B cell (primary cell): ENCODE results near the gene MGA. TPM values are rescaled to one million over a fixed set of nuclear protein-coding genes. Genes with fewer than 3 reads are reported as not detected.

ENCODE experiments used
- ATAC-seq: fragments of 200-7000 bp; cut with Tn5 transposase; one replicate; pipeline ENCODE4 v1.10.0; 2021; ENCODE audit warnings: low read depth, mild to moderate bottlenecking, moderate number of reproducible peaks, moderate library complexity
- CTCF ChIA-PET: fragments of 350-600 bp; sonication (Branson Sonifier 250); formaldehyde crosslinking; loops from one replicate; lab custom pipeline; 2021; ENCODE audit warnings: antibody characterized with exemption, inconsistent platforms; lab: Charles Lee
- POLR2A ChIA-PET: fragments of 350-600 bp; sonication (Branson Sonifier 250); formaldehyde crosslinking; loops from one replicate; lab custom pipeline; 2021; ENCODE audit warnings: antibody characterized with exemption; lab: Charles Lee
- DNase-seq: peaks from one replicate; pipeline ENCODE4 v3.0.0; 2013
- H2AFZ ChIP-seq: 2 replicates; pipeline ENCODE4 v1.6.1; 2012; ENCODE audit warnings: mild to moderate bottlenecking, low read depth, low read length; ENCODE audit not compliant: insufficient read depth, poor library complexity, severe bottlenecking
- H3K27ac ChIP-seq, 2 donors: 1 replicate in 1 of 2; 2 replicates in 1 of 2; pipeline ENCODE4 v1.5.1; 2012 to 2013; ENCODE audit warnings: low read length in 2 of 2, mild to moderate bottlenecking in 2 of 2, moderate library complexity in 1 of 2
- H3K27me3 ChIP-seq, 4 experiments: fragments of 200-600 bp in 1 of 4; sonication (generic) in 1 of 4; replicated peaks in 1 of 4; 1 replicate in 2 of 4; 2 replicates in 2 of 4; pipeline versions ENCODE4 v1.6.1 to v1.7.0; 2013 to 2016; ENCODE audit warnings: low read length in 3 of 4, mild to moderate bottlenecking in 2 of 4, mixed read lengths in 1 of 4, moderate library complexity in 1 of 4; ENCODE audit not compliant: insufficient read depth in 4 of 4, control insufficient read depth in 3 of 4; ENCODE audit errors: control extremely low read depth in 1 of 4
- H3K36me3 ChIP-seq, 2 experiments: replicated peaks in 1 of 2; 1 replicate in 1 of 2; 2 replicates in 1 of 2; pipeline versions ENCODE4 v1.6.1 to v1.7.1; 2013; ENCODE audit warnings: low read length in 1 of 2; ENCODE audit not compliant: insufficient read depth in 2 of 2, control insufficient read depth in 1 of 2; ENCODE audit errors: control extremely low read depth in 1 of 2, extremely low read depth in 1 of 2
- H3K4me1 ChIP-seq, 2 donors: fragments of 200-600 bp in 1 of 2; sonication (generic) in 1 of 2; 1 replicate in 1 of 2; 2 replicates in 1 of 2; pipeline versions ENCODE4 v1.5.1 to v1.6.1; 2013 to 2017; ENCODE audit warnings: low read length in 2 of 2; ENCODE audit not compliant: control insufficient read depth in 2 of 2, insufficient read depth in 2 of 2
- H3K4me2 ChIP-seq: replicated peaks from 2 replicates; pipeline ENCODE3; 2012; ENCODE audit warnings: mild to moderate bottlenecking, low read depth, low read length; ENCODE audit not compliant: poor library complexity, severe bottlenecking
- H3K4me3 ChIP-seq, 5 experiments: fragments of 200-600 bp in 1 of 5; sonication (generic) in 1 of 5; 1 replicate in 3 of 5; 2 replicates in 2 of 5; pipeline versions ENCODE4 v1.5.1 to v1.7.0; 2011 to 2016; ENCODE audit warnings: low read length in 4 of 5, mild to moderate bottlenecking in 4 of 5, low read depth in 2 of 5, control low read depth in 1 of 5, moderate library complexity in 1 of 5; ENCODE audit not compliant: insufficient read depth in 1 of 5; ENCODE audit errors: control extremely low read depth in 1 of 5, extremely low read depth in 1 of 5
- H3K79me2 ChIP-seq: fragments of 200-600 bp; sonication (generic); one replicate; pipeline ENCODE4 v1.6.0; 2016; ENCODE audit warnings: low read length; ENCODE audit not compliant: control insufficient read depth, insufficient read depth
- H3K9ac ChIP-seq: fragments of 200-600 bp; sonication (generic); 2 replicates; pipeline ENCODE4 v1.6.1; 2017; ENCODE audit warnings: mild to moderate bottlenecking, low read length, moderate library complexity
- H3K9me3 ChIP-seq, 3 donors: one replicate each; pipeline versions ENCODE4 v1.6.1 to v1.7.1; 2013; ENCODE audit warnings: low read length in 2 of 3; ENCODE audit not compliant: control insufficient read depth in 2 of 3, insufficient read depth in 1 of 3; ENCODE audit errors: control extremely low read depth in 1 of 3
- H4K20me1 ChIP-seq: 2 replicates; pipeline ENCODE4 v1.6.0; 2012; ENCODE audit warnings: mild to moderate bottlenecking, low read length; ENCODE audit not compliant: insufficient read depth, control insufficient read depth, poor library complexity, severe bottlenecking
- H3K27ac Mint-ChIP-seq: one replicate; pipeline ENCODE4 v1.8.0; 2021; ENCODE audit warnings: mixed read lengths
- H3K27me3 Mint-ChIP-seq: one replicate; pipeline ENCODE4 v1.8.0; 2021; ENCODE audit warnings: mixed read lengths
- H3K4me1 Mint-ChIP-seq: one replicate; pipeline ENCODE4 v1.8.0; 2021; ENCODE audit warnings: mixed read lengths
- H3K4me3 Mint-ChIP-seq: one replicate; pipeline ENCODE4 v1.8.0; 2021; ENCODE audit warnings: mixed read lengths
- H3K9me3 Mint-ChIP-seq: one replicate; pipeline ENCODE4 v1.8.0; 2022; ENCODE audit warnings: mixed read lengths; ENCODE audit not compliant: insufficient read depth
- CTCF ChIP-seq: fragments of 200-600 bp; IDR thresholded peaks from one replicate; pipeline ENCODE4 v1.8.0; 2022; ENCODE audit warnings: antibody characterized with exemption, mild to moderate bottlenecking
- EZH2 ChIP-seq: IDR thresholded peaks from 2 replicates; pipeline ENCODE4 v1.6.1; 2012; ENCODE audit warnings: borderline replicate concordance, low read depth, mild to moderate bottlenecking, moderate library complexity, low read length; ENCODE audit not compliant: insufficient read depth, poor library complexity, severe bottlenecking
- WGBS: methylation state at CpG from one replicate; pipeline ENCODE4 v1.1.5; 2013; ENCODE audit warnings: missing lambda C conversion rate; ENCODE audit not compliant: insufficient coverage; 5-methylcytosine and 5-hydroxymethylcytosine counted together
- intact Hi-C: fragments of 100-400 bp; cut with micrococcal nuclease; formaldehyde crosslinking; loops from one replicate; pipeline ENCODE4 v1.10.0; 2022
- polyA plus RNA-seq: library from polyadenylated mRNA; depleted of rRNA; stranded (reverse); fragments of >200 nt; gene quantifications from 2 replicates; pipeline ENCODE4 v1.2.3, GENCODE V29; 2012
- total RNA-seq, 2 donors: library from RNA; stranded (reverse); fragments of 120-200 nt in 1 of 2; gene quantifications; 1 replicate in 1 of 2; 2 replicates in 1 of 2; pipeline versions ENCODE4 v1.2.3 to v1.2.4, GENCODE V29; 2013 to 2022

MGA gene
- total and polyA plus RNA-seq, 2 donors (not counting 1 experiment from before 2014, with no cell fraction given) = 5.4 to 79.7 TPM

GRCh38 chr15:41658689-41659088 lies 1.5 kb upstream of the MGA start:
- Histone ChIP-seq H3K4me2 (no peak overlapping the region), H3K79me2 (peaks cover 29% of the 10 kb centered on the region), H4K20me1 (no peaks in the 10 kb centered on the region), H3K27me3 (no peaks in the 10 kb centered on the region), H3K9me3 (peaks cover 0 to 13% (median 0%) of the 10 kb centered on the region in 3 donors), H3K9ac (no peak overlapping the region), H3K4me3 (no peak overlapping the region), H3K36me3 (no peaks in the 10 kb centered on the region), H2AFZ (no peak overlapping the region), H3K27ac (no peak overlapping the region), H3K4me1 (peaks cover 26 to 28% of the 10 kb centered on the region in 2 donors)
- H3K9me3 Mint-ChIP-seq = no peaks in the 10 kb centered on the region
- ATAC-seq (no peak), DNase-seq (no peak)
- ChIA-PET CTCF (no interaction called here), POLR2A (no interaction called here)
- no peaks in the 10 kb centered on the region for H3K27me3 Mint-ChIP-seq
- H3K4me1 Mint-ChIP-seq = peaks cover 33% of the 10 kb centered on the region
- no peak overlapping the region for H3K27ac Mint-ChIP-seq
- TF ChIP-seq EZH2 (no peak), CTCF (no peak)
- intact Hi-C loops = no loop called here
- WGBS = no CpG with 5 or more reads among the region's 1 CpG
- no peak overlapping the region for H3K4me3 Mint-ChIP-seq

- no CpG with 5 or more reads among the region's 2 CpGs for WGBS
- Mint-ChIP-seq H3K27ac (no peak overlapping the region), H3K27me3 (no peaks in the 10 kb centered on the region), H3K4me3 (peak overlapping the region; percentile 89), H3K4me1 (peaks cover 36% of the 10 kb centered on the region), H3K9me3 (no peaks in the 10 kb centered on the region)
- ChIA-PET CTCF (interaction anchor here (2.1 kb wide), 1 partner anchor 114 kb away, joined by 10 read pairs; the partner anchor contains the start of gene MAPKBP1), POLR2A (interaction anchor here (2.2 kb wide), 1 partner anchor 115 kb away, joined by 7 read pairs; the partner anchor contains the start of gene MAPKBP1)
- Histone ChIP-seq H3K36me3 (no peaks in the 10 kb centered on the region), H3K9ac (no peak overlapping the region), H3K4me1 (peaks cover 26 to 28% of the 10 kb centered on the region in 2 donors), H3K79me2 (peaks cover 34% of the 10 kb centered on the region), H3K9me3 (peaks cover 0 to 13% (median 0%) of the 10 kb centered on the region in 3 donors), H3K4me2 (peak overlapping the region; percentile 89), H3K4me3 (no peak overlapping the region), H3K27ac (no peak overlapping the region), H2AFZ (no peak overlapping the region), H4K20me1 (no peaks in the 10 kb centered on the region), H3K27me3 (no peaks in the 10 kb centered on the region)
- intact Hi-C loops = no loop called here
- no peak for DNase-seq
- TF ChIP-seq CTCF = no peak
- no peak for TF ChIP-seq EZH2
- no peak for ATAC-seq
Observed at GRCh38 chr15:41659190-41659589, 1.0 kb upstream of the MGA start.
